ENCODE results near the gene TRRAP.

DNA sequence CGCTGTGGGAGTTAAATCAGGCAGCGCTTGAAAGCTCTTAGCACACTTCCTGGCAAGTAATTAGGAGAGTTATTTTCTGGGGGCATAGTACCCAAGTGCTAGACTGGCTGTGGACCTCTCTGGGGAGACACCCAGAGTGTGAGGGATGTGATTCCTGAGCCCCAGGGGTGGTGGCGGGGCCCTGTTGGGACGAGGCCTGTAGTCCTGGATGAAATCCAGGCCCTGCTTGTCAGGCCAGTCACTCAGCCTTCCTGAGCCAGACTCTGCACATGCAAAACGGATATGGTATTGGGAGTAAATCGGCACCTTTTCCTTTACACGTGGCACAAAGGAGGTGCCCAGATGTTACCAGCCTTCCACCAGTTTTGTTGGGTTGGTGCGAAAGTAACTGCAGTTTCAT is 31.2 kb downstream of the TRRAP start:
- TF ChIP-seq, protein P1, sequence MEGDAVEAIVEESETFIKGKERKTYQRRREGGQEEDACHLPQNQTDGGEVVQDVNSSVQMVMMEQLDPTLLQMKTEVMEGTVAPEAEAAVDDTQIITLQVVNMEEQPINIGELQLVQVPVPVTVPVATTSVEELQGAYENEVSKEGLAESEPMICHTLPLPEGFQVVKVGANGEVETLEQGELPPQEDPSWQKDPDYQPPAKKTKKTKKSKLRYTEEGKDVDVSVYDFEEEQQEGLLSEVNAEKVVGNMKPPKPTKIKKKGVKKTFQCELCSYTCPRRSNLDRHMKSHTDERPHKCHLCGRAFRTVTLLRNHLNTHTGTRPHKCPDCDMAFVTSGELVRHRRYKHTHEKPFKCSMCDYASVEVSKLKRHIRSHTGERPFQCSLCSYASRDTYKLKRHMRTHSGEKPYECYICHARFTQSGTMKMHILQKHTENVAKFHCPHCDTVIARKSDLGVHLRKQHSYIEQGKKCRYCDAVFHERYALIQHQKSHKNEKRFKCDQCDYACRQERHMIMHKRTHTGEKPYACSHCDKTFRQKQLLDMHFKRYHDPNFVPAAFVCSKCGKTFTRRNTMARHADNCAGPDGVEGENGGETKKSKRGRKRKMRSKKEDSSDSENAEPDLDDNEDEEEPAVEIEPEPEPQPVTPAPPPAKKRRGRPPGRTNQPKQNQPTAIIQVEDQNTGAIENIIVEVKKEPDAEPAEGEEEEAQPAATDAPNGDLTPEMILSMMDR (IDR thresholded peaks at IDR 0.05 in 8 of 11, conservative IDR thresholded peaks at IDR 0.05 in 3 of 11) = no peak
- no peak for TF ChIP-seq POLR2A (IDR thresholded peaks at IDR 0.05)
